ENCODE results near the gene KCNG2.

KCNG2 gene

GRCh38 chr18:79945118-79946042, 147.6 kb downstream of the KCNG2 start:
- DNase-seq, result no peak

GRCh38 chr18:79947054-79947755, 149.5 kb downstream of the KCNG2 start:
- no peak for DNase-seq

GRCh38 chr18:79947881-79948610, 150.3 kb downstream of the KCNG2 start:
- DNase-seq, result no peak

- no peak for DNase-seq
These were observed 151.1 kb downstream of the KCNG2 start for GRCh38 chr18:79948719-79949411.
